ENCODE measurements around the gene AXL.

- TF ChIP-seq, protein P1, sequence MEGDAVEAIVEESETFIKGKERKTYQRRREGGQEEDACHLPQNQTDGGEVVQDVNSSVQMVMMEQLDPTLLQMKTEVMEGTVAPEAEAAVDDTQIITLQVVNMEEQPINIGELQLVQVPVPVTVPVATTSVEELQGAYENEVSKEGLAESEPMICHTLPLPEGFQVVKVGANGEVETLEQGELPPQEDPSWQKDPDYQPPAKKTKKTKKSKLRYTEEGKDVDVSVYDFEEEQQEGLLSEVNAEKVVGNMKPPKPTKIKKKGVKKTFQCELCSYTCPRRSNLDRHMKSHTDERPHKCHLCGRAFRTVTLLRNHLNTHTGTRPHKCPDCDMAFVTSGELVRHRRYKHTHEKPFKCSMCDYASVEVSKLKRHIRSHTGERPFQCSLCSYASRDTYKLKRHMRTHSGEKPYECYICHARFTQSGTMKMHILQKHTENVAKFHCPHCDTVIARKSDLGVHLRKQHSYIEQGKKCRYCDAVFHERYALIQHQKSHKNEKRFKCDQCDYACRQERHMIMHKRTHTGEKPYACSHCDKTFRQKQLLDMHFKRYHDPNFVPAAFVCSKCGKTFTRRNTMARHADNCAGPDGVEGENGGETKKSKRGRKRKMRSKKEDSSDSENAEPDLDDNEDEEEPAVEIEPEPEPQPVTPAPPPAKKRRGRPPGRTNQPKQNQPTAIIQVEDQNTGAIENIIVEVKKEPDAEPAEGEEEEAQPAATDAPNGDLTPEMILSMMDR (IDR thresholded peaks at IDR 0.05; ENCODE audit: low read depth, low read length, missing input control): no peak
- TF ChIP-seq HNF4A (conservative IDR thresholded peaks at IDR 0.05): no peak
- no peak for TF ChIP-seq RXRA (IDR thresholded peaks at IDR 0.05)
- no peak for TF ChIP-seq JUND (IDR thresholded peaks at IDR 0.05)
- TF ChIP-seq, protein P2, sequence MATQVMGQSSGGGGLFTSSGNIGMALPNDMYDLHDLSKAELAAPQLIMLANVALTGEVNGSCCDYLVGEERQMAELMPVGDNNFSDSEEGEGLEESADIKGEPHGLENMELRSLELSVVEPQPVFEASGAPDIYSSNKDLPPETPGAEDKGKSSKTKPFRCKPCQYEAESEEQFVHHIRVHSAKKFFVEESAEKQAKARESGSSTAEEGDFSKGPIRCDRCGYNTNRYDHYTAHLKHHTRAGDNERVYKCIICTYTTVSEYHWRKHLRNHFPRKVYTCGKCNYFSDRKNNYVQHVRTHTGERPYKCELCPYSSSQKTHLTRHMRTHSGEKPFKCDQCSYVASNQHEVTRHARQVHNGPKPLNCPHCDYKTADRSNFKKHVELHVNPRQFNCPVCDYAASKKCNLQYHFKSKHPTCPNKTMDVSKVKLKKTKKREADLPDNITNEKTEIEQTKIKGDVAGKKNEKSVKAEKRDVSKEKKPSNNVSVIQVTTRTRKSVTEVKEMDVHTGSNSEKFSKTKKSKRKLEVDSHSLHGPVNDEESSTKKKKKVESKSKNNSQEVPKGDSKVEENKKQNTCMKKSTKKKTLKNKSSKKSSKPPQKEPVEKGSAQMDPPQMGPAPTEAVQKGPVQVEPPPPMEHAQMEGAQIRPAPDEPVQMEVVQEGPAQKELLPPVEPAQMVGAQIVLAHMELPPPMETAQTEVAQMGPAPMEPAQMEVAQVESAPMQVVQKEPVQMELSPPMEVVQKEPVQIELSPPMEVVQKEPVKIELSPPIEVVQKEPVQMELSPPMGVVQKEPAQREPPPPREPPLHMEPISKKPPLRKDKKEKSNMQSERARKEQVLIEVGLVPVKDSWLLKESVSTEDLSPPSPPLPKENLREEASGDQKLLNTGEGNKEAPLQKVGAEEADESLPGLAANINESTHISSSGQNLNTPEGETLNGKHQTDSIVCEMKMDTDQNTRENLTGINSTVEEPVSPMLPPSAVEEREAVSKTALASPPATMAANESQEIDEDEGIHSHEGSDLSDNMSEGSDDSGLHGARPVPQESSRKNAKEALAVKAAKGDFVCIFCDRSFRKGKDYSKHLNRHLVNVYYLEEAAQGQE (IDR thresholded peaks at IDR 0.05): no peak
- TF ChIP-seq FOXA1 (IDR thresholded peaks at IDR 0.05): no peak
- TF ChIP-seq RAD21 (IDR thresholded peaks at IDR 0.05): no peak
- TF ChIP-seq ZBTB33 (IDR thresholded peaks at IDR 0.05): no peak
Measured at GRCh38 chr19:41299046-41299754, 80.2 kb downstream of the AXL start.

Measured in liver (tissue), 3 donors.